ENCODE measurements around the gene BEND7. TPM values are rescaled to one million over a fixed set of nuclear protein-coding genes. Genes with fewer than 3 reads are reported as not detected.
A peak's percentile ranks its signal among the peaks of the same experiment; 100 is the strongest.

BEND7 gene
- total and polyA plus RNA-seq, 9 of the 15 experiments (the other 6 are each of a cell fraction or from before 2014, with no cell fraction given) = 1.3 to 11.4 (median 5.2) TPM

DNA sequence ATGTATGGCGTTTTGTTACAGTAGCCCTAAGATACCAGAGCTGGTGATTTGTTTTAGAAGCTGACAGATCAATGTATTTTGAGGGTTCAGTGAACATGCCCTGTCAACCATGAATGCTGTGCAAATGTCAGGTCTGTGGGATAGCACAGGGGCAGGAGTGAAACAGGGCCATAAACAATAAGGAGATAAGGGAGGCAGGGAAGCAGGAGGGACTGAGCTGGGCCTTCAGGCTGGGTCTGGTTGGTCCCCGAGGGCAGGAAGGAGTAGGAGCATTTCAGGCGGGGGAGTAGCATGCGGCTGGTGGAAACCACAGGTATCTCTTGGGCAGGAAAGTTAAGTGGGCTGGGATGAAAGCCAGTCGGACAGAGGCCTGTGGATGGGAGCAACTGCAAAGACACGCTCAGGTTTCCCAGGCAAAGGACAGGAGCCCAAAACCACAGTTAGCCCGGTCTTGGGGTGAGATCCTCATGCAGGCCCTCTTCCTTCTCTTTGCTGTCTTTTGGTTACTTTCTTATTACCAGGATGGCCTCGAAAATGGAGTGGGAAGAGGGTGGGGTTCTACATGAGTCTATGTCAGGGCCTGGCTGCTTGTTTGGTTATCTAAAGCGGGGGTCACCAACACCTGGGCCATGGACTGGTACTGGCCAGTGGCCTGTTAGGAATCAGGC is 111.2 kb downstream of the BEND7 start (continued):
- TF ChIP-seq JUNB (CRISPR knock-in tag; conservative IDR thresholded peaks at IDR 0.05) (no peak), IFI16 (CRISPR knock-in tag; IDR thresholded peaks at IDR 0.05) (no peak), ZNF764 (CRISPR knock-in tag; IDR thresholded peaks at IDR 0.05; ENCODE audit: low read depth) (no peak), CXXC5 (CRISPR knock-in tag; IDR thresholded peaks at IDR 0.05) (peak; percentile 51), GATAD2B (IDR thresholded peaks at IDR 0.05; ENCODE audit: borderline replicate concordance) (no peak), RHOXF2B (CRISPR knock-in tag; conservative IDR thresholded peaks at IDR 0.05) (0 out of 2 replicates have a peak, but pooled peaks have one; percentile 45), SETDB1 (IDR thresholded peaks at IDR 0.05; ENCODE audit: low read length) (no peak), GATAD2A (IDR thresholded peaks at IDR 0.05) (no peak), NONO (IDR thresholded peaks at IDR 0.05; ENCODE audit: low read depth in 2 of 2, low read length in 1 of 2) (no peak), LCOR (CRISPR knock-in tag; IDR thresholded peaks at IDR 0.05) (peak; percentile 61; the same call in 1 of the 2 replicates), NFIC (IDR thresholded peaks at IDR 0.05) (0 out of 2 replicates have a peak, but pooled peaks have one; percentile 25), HNRNPL (IDR thresholded peaks at IDR 0.05; ENCODE audit: low read depth, low read length) (no peak), CTBP1 (IDR thresholded peaks at IDR 0.05; ENCODE audit: borderline replicate concordance) (peak; percentile 81), ZC3H4 (CRISPR knock-in tag; IDR thresholded peaks at IDR 0.05; ENCODE audit: borderline replicate concordance) (no peak), MCM3 (IDR thresholded peaks at IDR 0.05) (no peak)
- TF ChIP-seq, protein P1, sequence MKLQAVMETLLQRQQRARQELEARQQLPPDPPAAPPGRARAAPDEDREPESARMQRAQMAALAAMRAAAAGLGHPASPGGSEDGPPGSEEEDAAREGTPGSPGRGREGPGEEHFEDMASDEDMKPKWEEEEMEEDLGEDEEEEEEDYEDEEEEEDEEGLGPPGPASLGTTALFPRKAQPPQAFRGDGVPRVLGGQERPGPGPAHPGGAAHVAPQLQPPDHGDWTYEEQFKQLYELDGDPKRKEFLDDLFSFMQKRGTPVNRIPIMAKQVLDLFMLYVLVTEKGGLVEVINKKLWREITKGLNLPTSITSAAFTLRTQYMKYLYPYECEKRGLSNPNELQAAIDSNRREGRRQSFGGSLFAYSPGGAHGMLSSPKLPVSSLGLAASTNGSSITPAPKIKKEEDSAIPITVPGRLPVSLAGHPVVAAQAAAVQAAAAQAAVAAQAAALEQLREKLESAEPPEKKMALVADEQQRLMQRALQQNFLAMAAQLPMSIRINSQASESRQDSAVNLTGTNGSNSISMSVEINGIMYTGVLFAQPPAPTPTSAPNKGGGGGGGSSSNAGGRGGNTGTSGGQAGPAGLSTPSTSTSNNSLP (IDR thresholded peaks at IDR 0.05; ENCODE audit: borderline replicate concordance, low read depth, low read length) = no peak
- TF ChIP-seq, protein P2, sequence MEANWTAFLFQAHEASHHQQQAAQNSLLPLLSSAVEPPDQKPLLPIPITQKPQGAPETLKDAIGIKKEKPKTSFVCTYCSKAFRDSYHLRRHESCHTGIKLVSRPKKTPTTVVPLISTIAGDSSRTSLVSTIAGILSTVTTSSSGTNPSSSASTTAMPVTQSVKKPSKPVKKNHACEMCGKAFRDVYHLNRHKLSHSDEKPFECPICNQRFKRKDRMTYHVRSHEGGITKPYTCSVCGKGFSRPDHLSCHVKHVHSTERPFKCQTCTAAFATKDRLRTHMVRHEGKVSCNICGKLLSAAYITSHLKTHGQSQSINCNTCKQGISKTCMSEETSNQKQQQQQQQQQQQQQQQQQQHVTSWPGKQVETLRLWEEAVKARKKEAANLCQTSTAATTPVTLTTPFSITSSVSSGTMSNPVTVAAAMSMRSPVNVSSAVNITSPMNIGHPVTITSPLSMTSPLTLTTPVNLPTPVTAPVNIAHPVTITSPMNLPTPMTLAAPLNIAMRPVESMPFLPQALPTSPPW (CRISPR knock-in tag; IDR thresholded peaks at IDR 0.05) = peak; percentile 37
- TF ChIP-seq, protein P3, sequence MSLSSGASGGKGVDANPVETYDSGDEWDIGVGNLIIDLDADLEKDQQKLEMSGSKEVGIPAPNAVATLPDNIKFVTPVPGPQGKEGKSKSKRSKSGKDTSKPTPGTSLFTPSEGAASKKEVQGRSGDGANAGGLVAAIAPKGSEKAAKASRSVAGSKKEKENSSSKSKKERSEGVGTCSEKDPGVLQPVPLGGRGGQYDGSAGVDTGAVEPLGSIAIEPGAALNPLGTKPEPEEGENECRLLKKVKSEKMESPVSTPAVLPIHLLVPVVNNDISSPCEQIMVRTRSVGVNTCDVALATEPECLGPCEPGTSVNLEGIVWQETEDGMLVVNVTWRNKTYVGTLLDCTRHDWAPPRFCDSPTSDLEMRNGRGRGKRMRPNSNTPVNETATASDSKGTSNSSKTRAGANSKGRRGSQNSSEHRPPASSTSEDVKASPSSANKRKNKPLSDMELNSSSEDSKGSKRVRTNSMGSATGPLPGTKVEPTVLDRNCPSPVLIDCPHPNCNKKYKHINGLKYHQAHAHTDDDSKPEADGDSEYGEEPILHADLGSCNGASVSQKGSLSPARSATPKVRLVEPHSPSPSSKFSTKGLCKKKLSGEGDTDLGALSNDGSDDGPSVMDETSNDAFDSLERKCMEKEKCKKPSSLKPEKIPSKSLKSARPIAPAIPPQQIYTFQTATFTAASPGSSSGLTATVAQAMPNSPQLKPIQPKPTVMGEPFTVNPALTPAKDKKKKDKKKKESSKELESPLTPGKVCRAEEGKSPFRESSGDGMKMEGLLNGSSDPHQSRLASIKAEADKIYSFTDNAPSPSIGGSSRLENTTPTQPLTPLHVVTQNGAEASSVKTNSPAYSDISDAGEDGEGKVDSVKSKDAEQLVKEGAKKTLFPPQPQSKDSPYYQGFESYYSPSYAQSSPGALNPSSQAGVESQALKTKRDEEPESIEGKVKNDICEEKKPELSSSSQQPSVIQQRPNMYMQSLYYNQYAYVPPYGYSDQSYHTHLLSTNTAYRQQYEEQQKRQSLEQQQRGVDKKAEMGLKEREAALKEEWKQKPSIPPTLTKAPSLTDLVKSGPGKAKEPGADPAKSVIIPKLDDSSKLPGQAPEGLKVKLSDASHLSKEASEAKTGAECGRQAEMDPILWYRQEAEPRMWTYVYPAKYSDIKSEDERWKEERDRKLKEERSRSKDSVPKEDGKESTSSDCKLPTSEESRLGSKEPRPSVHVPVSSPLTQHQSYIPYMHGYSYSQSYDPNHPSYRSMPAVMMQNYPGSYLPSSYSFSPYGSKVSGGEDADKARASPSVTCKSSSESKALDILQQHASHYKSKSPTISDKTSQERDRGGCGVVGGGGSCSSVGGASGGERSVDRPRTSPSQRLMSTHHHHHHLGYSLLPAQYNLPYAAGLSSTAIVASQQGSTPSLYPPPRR (CRISPR knock-in tag; IDR thresholded peaks at IDR 0.05; ENCODE audit: borderline replicate concordance) = no peak
- TF ChIP-seq, protein P4, sequence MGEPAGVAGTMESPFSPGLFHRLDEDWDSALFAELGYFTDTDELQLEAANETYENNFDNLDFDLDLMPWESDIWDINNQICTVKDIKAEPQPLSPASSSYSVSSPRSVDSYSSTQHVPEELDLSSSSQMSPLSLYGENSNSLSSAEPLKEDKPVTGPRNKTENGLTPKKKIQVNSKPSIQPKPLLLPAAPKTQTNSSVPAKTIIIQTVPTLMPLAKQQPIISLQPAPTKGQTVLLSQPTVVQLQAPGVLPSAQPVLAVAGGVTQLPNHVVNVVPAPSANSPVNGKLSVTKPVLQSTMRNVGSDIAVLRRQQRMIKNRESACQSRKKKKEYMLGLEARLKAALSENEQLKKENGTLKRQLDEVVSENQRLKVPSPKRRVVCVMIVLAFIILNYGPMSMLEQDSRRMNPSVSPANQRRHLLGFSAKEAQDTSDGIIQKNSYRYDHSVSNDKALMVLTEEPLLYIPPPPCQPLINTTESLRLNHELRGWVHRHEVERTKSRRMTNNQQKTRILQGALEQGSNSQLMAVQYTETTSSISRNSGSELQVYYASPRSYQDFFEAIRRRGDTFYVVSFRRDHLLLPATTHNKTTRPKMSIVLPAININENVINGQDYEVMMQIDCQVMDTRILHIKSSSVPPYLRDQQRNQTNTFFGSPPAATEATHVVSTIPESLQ (CRISPR knock-in tag; IDR thresholded peaks at IDR 0.05) = no peak

All from K562 (cell line).